GM10266 (cell line): ENCODE data around the gene IQSEC3.

Experiments used
- DNase-seq: peaks from one replicate; pipeline ENCODE4 v3.0.0; 2012; ENCODE audit errors: extremely low spot score
- CTCF ChIP-seq: IDR thresholded peaks from 2 replicates; pipeline ENCODE4 v1.5.1; 2012; ENCODE audit warnings: mild to moderate bottlenecking, low read depth; ENCODE audit not compliant: control insufficient read depth, insufficient read depth; ENCODE audit errors: missing control alignments

Gene IQSEC3

GRCh38 chr12:78981-79380 is 12.4 kb downstream of the IQSEC3 start:
- DNase-seq: no peak
- TF ChIP-seq CTCF: no peak

- no peak for TF ChIP-seq CTCF
- no peak for DNase-seq
These were observed 14.2 kb downstream of the IQSEC3 start for GRCh38 chr12:80681-81190.

- no peak for DNase-seq
- no peak for TF ChIP-seq CTCF
These were observed 16.2 kb downstream of the IQSEC3 start for GRCh38 chr12:82740-83139.

- no peak for TF ChIP-seq CTCF
- no peak for DNase-seq
These were observed 17.5 kb downstream of the IQSEC3 start for GRCh38 chr12:84056-84455.

- DNase-seq: no peak
- TF ChIP-seq CTCF: no peak
These were observed 18.7 kb downstream of the IQSEC3 start for GRCh38 chr12:85191-85666.

- TF ChIP-seq CTCF: no peak
- no peak for DNase-seq
These were observed 20.7 kb downstream of the IQSEC3 start for GRCh38 chr12:87315-87714.

- no peak for DNase-seq
- no peak for TF ChIP-seq CTCF
These were observed 21.3 kb downstream of the IQSEC3 start for GRCh38 chr12:87856-88255.
